Measurements from ENCODE around the gene SNX19. TPM values are rescaled to one million over a fixed set of nuclear protein-coding genes. Genes with fewer than 3 reads are reported as not detected.

The SNX19 gene
- total RNA-seq, 1 donor from 2014 or later: 56.3 TPM

GRCh38 chr11:130842001-130842400 is 74.3 kb downstream of the SNX19 start:
- Mint-ChIP-seq H3K36me3 (ENCODE audit: insufficient read depth) (no peaks in the 10 kb centered on the region), H3K4me1 (ENCODE audit: low read depth) (peaks cover 7% of the 10 kb centered on the region), H3K4me3 (ENCODE audit: low read depth) (no peak overlapping the region), H3K27ac (no peak overlapping the region), H3K9me3 (ENCODE audit: low read depth) (peaks cover 3% of the 10 kb centered on the region), H3K27me3 (peaks cover 15% of the 10 kb centered on the region)
- no peak for TF ChIP-seq CTCF (IDR thresholded peaks at IDR 0.05; ENCODE audit: unreplicated experiment)
- DNase-seq (ENCODE audit: low spot score, unreplicated experiment): no peak

GRCh38 chr11:130840679-130841078 is 75.6 kb downstream of the SNX19 start:
- H3K27ac Mint-ChIP-seq: no peak overlapping the region
- peaks cover under 1% of the 10 kb centered on the region for H3K4me1 Mint-ChIP-seq (ENCODE audit: low read depth)
- DNase-seq (ENCODE audit: low spot score, unreplicated experiment): no peak
- H3K9me3 Mint-ChIP-seq (ENCODE audit: low read depth): peaks cover 3% of the 10 kb centered on the region
- H3K4me3 Mint-ChIP-seq (ENCODE audit: low read depth): no peak overlapping the region
- no peak for TF ChIP-seq CTCF (IDR thresholded peaks at IDR 0.05; ENCODE audit: unreplicated experiment)
- no peaks in the 10 kb centered on the region for H3K36me3 Mint-ChIP-seq (ENCODE audit: insufficient read depth)
- H3K27me3 Mint-ChIP-seq: peaks cover 18% of the 10 kb centered on the region

- peaks cover 19% of the 10 kb centered on the region for H3K27me3 Mint-ChIP-seq
- H3K36me3 Mint-ChIP-seq (ENCODE audit: insufficient read depth): no peaks in the 10 kb centered on the region
- no peak for DNase-seq (ENCODE audit: low spot score, unreplicated experiment)
- TF ChIP-seq CTCF (IDR thresholded peaks at IDR 0.05; ENCODE audit: unreplicated experiment): no peak
- no peak overlapping the region for H3K27ac Mint-ChIP-seq
- no peak overlapping the region for H3K4me3 Mint-ChIP-seq (ENCODE audit: low read depth)
- peaks cover 3% of the 10 kb centered on the region for H3K9me3 Mint-ChIP-seq (ENCODE audit: low read depth)
- peaks cover 2% of the 10 kb centered on the region for H3K4me1 Mint-ChIP-seq (ENCODE audit: low read depth)
Measured at GRCh38 chr11:130839981-130840666, 76.2 kb downstream of the SNX19 start.

GRCh38 chr11:130837194-130837593 is 79.1 kb downstream of the SNX19 start:
- Mint-ChIP-seq H3K4me1 (ENCODE audit: low read depth) (peaks cover 2% of the 10 kb centered on the region), H3K4me3 (ENCODE audit: low read depth) (no peak overlapping the region), H3K36me3 (ENCODE audit: insufficient read depth) (no peaks in the 10 kb centered on the region), H3K27me3 (peaks cover 26% of the 10 kb centered on the region), H3K9me3 (ENCODE audit: low read depth) (peaks cover 3% of the 10 kb centered on the region), H3K27ac (no peak overlapping the region)
- no peak for DNase-seq (ENCODE audit: low spot score, unreplicated experiment)
- no peak for TF ChIP-seq CTCF (IDR thresholded peaks at IDR 0.05; ENCODE audit: unreplicated experiment)

GRCh38 chr11:130834886-130835285 is 81.4 kb downstream of the SNX19 start:
- Mint-ChIP-seq H3K27ac (no peak overlapping the region), H3K36me3 (ENCODE audit: insufficient read depth) (no peaks in the 10 kb centered on the region), H3K27me3 (peaks cover 27% of the 10 kb centered on the region), H3K4me1 (ENCODE audit: low read depth) (peaks cover 2% of the 10 kb centered on the region), H3K4me3 (ENCODE audit: low read depth) (no peak overlapping the region), H3K9me3 (ENCODE audit: low read depth) (peaks cover 3% of the 10 kb centered on the region)
- TF ChIP-seq CTCF (IDR thresholded peaks at IDR 0.05; ENCODE audit: unreplicated experiment): no peak
- DNase-seq (ENCODE audit: low spot score, unreplicated experiment): no peak
